HL-60/S4 treated with phorbol 12-myristate 13-acetate at 8.2 ng/mL for 4 days and 3 days (cell line): ENCODE results near the gene EXD3.
"Not testable (repeated sequence)": the region's sequence is repeated elsewhere in the genome, so short reads cannot be mapped to it uniquely, and the experiment has no call there.

ENCODE experiments used
- in situ Hi-C: fragments of 300-500 bp; cut with MboI; formaldehyde crosslinking; loops from 2 replicates; pipeline ENCODE4 v1.15.0; 2022; ENCODE audit warnings: low sequenced_read_pairs

EXD3 gene

GRCh38 chr9:137411645-137412380, 11.1 kb downstream of the EXD3 start:
- in situ Hi-C loops, result no loop called here

GRCh38 chr9:137411260-137411644, 11.7 kb downstream of the EXD3 start:
- in situ Hi-C loops, result no loop called here

DNA sequence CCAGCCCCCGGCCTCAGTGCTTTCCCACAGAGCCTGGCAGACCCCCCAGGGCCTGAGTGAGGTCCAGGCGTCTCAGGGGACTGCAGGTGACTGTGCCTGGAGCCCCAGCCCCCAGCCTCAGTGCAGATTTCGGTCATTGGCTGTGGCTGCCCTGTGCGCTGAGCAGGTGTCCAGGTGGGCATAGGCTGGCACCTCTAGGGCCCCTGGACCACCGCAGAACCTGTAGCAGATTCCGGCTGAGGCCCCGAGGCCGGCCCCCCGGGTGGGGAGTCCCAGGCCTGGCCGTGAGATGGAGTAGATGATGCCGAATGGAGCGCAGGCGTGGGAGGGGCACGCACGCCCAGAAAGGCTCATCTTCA, 12.1 kb downstream of the EXD3 start:
- in situ Hi-C loops, result no loop called here

- in situ Hi-C loops, result not testable (repeated sequence)
Observed at GRCh38 chr9:137410236-137410890, 12.6 kb downstream of the EXD3 start.

- in situ Hi-C loops, result loop anchor here (10.0 kb wide), 1 partner anchor 115 kb away; no protein-coding TSS in a partner anchor
Observed at GRCh38 chr9:137409515-137409914, 13.4 kb downstream of the EXD3 start.

- in situ Hi-C loops, result loop anchor here (10.0 kb wide), 1 partner anchor 114 kb away; no protein-coding TSS in a partner anchor
Observed at GRCh38 chr9:137408651-137409405, 14.1 kb downstream of the EXD3 start.

GRCh38 chr9:137407590-137408300, 15.2 kb downstream of the EXD3 start:
- in situ Hi-C loops, result loop anchor here (10.0 kb wide), 1 partner anchor 113 kb away; no protein-coding TSS in a partner anchor

GRCh38 chr9:137406876-137407589, 15.9 kb downstream of the EXD3 start:
- in situ Hi-C loops, result loop anchor here (10.0 kb wide), 1 partner anchor 112 kb away; no protein-coding TSS in a partner anchor

- in situ Hi-C loops, result loop anchor here (10.0 kb wide), 1 partner anchor 111 kb away; no protein-coding TSS in a partner anchor
Observed at GRCh38 chr9:137406085-137406760, 16.7 kb downstream of the EXD3 start.

DNA sequence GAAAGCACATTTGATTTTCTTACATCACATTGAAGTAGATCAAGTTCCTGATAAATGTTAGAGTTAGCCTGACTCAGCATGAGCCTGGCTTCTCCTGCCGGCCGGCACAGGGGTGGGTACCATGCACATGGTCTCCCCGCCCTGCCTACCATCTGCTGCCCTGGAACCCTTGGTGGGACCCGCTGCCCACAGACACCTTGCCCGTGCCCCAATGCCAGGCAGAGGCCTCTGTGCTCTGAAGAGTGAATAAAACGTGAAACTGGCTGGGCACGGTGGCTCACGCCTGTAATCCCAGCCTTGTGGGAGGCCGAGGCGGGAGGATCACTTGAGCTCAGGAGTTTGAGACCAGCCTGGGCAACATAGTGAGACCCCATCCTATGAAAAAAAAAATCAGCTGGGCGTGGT, 17.3 kb downstream of the EXD3 start:
- in situ Hi-C loops, result loop anchor here (10.0 kb wide), 1 partner anchor 111 kb away; no protein-coding TSS in a partner anchor

DNA sequence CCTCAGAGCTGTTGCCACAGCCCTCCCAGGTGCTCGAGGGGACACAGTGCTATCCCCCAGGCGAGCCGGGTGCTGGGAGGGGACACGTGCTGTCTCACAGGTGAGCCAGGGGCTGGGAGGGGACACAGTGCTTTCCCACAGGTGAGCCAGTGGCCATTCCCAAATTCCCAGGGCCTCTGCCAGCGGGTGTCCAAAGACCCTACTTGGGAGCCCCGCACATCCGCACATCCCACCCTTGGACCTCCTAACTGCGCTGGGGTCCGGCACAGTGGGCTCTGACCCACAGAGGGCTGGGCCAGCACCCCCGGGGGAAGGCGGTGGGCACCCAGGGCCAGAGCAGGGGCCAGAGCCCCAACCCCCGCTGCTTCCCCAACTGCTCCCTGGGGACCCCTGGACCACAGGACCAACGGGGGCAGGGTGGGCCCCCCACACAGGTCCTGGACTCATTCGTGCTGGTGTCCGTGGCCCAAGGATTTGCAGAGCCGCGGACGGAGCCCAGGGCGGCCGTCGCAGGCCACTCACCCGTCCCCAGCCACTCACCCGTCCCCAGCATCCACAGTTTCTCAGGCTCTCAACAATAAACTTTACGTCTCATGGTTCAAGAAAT, 17.9 kb downstream of the EXD3 start:
- in situ Hi-C loops, result loop anchor here (10.0 kb wide), 1 partner anchor 110 kb away; no protein-coding TSS in a partner anchor

- in situ Hi-C loops, result loop anchor here (10.0 kb wide), 1 partner anchor 108 kb away; no protein-coding TSS in a partner anchor
Observed at GRCh38 chr9:137403269-137403668, 19.7 kb downstream of the EXD3 start.

- in situ Hi-C loops, result loop anchor here (10.0 kb wide), 1 partner anchor 108 kb away; no protein-coding TSS in a partner anchor
Observed at GRCh38 chr9:137402746-137403145, 20.2 kb downstream of the EXD3 start.

DNA sequence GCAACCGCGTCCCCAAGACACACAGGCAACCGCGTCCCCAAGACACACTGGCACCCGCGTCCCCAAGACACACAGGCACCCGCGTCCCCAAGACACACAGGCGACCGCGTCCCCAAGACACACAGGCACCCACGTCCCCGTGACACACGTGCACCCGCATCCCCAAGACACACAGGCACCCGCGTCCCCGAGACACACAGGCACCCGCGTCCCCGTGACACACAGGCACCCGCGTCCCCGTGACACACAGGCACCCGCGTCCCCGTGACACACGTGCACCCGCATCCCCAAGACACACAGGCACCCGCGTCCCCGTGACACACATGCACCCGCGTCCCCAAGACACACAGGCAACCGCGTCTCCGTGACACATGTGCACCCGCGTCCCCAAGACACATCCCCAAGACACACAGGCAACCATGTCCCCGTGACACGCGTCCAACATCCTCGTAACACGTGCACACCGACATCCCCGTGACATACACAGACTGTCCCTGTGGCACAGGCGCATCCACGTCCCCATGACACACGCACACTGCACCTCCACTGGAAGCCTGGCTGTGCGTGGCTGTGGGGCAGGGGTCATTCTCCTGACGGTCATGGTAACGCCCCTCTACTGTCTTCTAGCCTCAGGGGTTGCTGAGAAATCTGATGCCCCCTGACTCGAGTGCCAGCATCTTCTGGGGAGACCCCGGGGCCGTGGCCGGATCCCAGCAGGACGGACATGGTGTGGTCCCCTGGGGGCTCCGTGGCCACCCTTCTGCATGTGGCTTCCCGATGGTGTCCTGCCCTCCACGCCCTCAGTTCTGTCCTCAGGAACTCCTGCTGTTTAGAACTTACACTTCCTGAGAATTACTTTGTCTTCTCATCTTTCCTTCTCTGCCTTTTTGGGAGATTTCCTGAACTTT, 24.1 kb downstream of the EXD3 start:
- in situ Hi-C loops, result no loop called here

DNA sequence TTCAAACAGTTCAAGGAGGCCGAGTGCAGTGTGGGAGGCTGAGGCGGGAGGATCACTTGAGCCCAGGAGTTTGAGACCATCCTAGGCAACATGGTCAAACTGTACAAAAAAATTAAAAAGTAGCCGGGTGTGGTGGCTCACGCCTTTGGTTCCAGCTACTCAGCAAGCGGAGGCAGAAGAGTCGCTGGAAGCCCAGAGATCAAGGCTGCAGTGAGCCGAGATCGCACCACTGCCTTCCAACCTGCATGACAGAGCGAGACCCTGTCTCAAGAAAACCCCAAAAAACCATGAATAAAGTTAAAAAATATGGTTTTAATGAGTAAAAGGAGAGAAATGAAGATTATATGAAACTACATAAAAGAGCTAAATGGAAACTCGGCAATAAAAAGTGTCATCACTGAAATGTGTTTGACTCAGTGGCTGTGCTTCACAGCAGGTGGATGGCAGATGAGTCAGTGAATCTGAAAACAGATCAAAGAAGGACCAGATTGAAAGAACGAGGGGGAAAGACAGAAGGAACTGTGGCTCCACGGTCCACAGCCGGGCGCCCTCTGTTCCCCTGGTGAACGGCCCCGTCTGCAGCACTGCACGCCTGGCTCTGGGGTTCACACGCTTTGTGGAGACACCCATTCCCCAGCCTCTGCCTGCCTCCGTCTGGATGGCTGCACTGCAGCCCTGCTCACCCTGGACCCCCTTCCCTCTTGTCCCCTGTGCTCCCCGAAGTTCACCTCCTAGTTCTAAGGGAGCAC, 25.1 kb downstream of the EXD3 start:
- in situ Hi-C loops, result no loop called here

- in situ Hi-C loops, result no loop called here
Observed at GRCh38 chr9:137396634-137397367, 26.2 kb downstream of the EXD3 start.

DNA sequence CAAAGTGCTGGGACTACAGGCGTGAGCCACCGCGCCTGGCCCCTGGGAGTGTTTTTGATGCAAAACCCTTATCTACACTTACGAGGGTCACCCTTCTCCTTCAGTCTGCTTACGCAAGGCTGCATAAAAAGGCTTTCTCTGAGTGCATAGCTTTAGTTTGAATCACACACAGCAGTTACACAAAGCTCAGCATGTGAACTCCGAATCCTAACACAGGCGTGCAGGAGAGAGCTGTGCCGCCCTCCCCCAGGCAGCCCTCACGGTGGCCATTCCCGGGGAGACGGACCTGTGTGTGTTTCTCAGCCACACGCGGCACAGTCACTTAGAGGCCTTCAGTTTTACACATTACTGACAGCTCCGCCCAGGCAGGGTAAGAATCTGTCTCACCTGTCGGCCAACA, 26.7 kb downstream of the EXD3 start:
- in situ Hi-C loops, result no loop called here
